Measurements from ENCODE around the gene GKN2.
"Not testable (repeated sequence)": the region's sequence is repeated elsewhere in the genome, so short reads cannot be mapped to it uniquely, and the experiment has no call there.

Gene GKN2

GRCh38 chr2:68905116-68905515, 47.6 kb downstream of the GKN2 start:
- TF ChIP-seq CTCF (IDR thresholded peaks at IDR 0.05): no peak
- Histone ChIP-seq H3K36me3 (no peaks in the 10 kb centered on the region), H3K9me3 (no peaks in the 10 kb centered on the region), H3K27me3 (no peaks in the 10 kb centered on the region), H3K27ac (no peak overlapping the region), H3K4me3 (ENCODE audit: low read depth in 1 of 2, low read length in 1 of 2) (no peak overlapping the region), H3K4me1 (ENCODE audit: control insufficient read depth in 1 of 2, insufficient read depth in 1 of 2, low read depth in 1 of 2, low read length in 1 of 2) (peaks cover 21 to 29% of the 10 kb centered on the region in 2 experiments)

GRCh38 chr2:68901561-68901960, 51.1 kb downstream of the GKN2 start:
- Histone ChIP-seq H3K27ac (no peak overlapping the region), H3K27me3 (no peaks in the 10 kb centered on the region), H3K4me3 (ENCODE audit: low read depth in 1 of 2, low read length in 1 of 2) (no peak overlapping the region), H3K4me1 (ENCODE audit: control insufficient read depth in 1 of 2, insufficient read depth in 1 of 2, low read depth in 1 of 2, low read length in 1 of 2) (no peaks in the 10 kb centered on the region), H3K36me3 (no peaks in the 10 kb centered on the region), H3K9me3 (no peaks in the 10 kb centered on the region)
- no peak for TF ChIP-seq CTCF (IDR thresholded peaks at IDR 0.05)

GRCh38 chr2:68901199-68901514, 51.5 kb downstream of the GKN2 start:
- TF ChIP-seq CTCF (IDR thresholded peaks at IDR 0.05): peak; percentile 36
- H3K27ac ChIP-seq: no peak overlapping the region
- no peaks in the 10 kb centered on the region for H3K4me1 ChIP-seq (ENCODE audit: control insufficient read depth in 1 of 2, insufficient read depth in 1 of 2, low read depth in 1 of 2, low read length in 1 of 2)
- H3K9me3 ChIP-seq: no peaks in the 10 kb centered on the region
- no peaks in the 10 kb centered on the region for H3K27me3 ChIP-seq
- H3K36me3 ChIP-seq: no peaks in the 10 kb centered on the region
- no peak overlapping the region for H3K4me3 ChIP-seq (ENCODE audit: low read depth in 1 of 2, low read length in 1 of 2)

GRCh38 chr2:68900496-68901198, 52.0 kb downstream of the GKN2 start:
- no peak for TF ChIP-seq CTCF (IDR thresholded peaks at IDR 0.05)
- no peaks in the 10 kb centered on the region for H3K4me1 ChIP-seq (ENCODE audit: control insufficient read depth in 1 of 2, insufficient read depth in 1 of 2, low read depth in 1 of 2, low read length in 1 of 2)
- no peaks in the 10 kb centered on the region for H3K36me3 ChIP-seq
- no peak overlapping the region for H3K4me3 ChIP-seq (ENCODE audit: low read depth in 1 of 2, low read length in 1 of 2)
- no peak overlapping the region for H3K27ac ChIP-seq
- no peaks in the 10 kb centered on the region for H3K27me3 ChIP-seq
- no peaks in the 10 kb centered on the region for H3K9me3 ChIP-seq

GRCh38 chr2:68895981-68896380, 56.7 kb downstream of the GKN2 start:
- not testable (repeated sequence) for H3K4me3 ChIP-seq (ENCODE audit: low read depth in 1 of 2, low read length in 1 of 2); H3K27ac ChIP-seq; H3K27me3 ChIP-seq; H3K36me3 ChIP-seq; H3K4me1 ChIP-seq (ENCODE audit: control insufficient read depth in 1 of 2, insufficient read depth in 1 of 2, low read depth in 1 of 2, low read length in 1 of 2); H3K9me3 ChIP-seq
